GM21447 (cell line): ENCODE data around the gene MCC.

Experiments used
- ATAC-seq: cut with Tn5 transposase; IDR thresholded peaks from one replicate; pipeline ENCODE4 v1.9.1; 2021; ENCODE audit not compliant: unreplicated experiment

MCC gene

DNA sequence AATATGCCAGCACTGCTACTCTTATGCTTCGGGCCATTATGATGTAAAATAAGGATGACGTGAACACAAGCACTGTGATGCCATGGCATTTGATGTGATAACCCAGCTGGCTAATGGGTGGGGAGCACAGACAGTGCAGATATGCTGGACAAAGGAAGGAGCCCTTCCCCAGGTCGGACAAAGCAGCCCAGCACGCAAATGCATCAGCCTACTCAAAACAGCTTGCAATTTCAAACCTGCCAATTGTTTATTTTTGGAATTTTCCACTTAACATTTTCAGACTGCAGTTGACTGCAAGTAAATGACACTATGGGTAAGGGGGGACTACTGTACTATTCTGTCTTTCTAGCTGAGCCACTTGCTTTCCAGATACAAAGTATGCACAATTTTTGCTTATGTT is 330.4 kb downstream of the MCC start:
- no peak for ATAC-seq

DNA sequence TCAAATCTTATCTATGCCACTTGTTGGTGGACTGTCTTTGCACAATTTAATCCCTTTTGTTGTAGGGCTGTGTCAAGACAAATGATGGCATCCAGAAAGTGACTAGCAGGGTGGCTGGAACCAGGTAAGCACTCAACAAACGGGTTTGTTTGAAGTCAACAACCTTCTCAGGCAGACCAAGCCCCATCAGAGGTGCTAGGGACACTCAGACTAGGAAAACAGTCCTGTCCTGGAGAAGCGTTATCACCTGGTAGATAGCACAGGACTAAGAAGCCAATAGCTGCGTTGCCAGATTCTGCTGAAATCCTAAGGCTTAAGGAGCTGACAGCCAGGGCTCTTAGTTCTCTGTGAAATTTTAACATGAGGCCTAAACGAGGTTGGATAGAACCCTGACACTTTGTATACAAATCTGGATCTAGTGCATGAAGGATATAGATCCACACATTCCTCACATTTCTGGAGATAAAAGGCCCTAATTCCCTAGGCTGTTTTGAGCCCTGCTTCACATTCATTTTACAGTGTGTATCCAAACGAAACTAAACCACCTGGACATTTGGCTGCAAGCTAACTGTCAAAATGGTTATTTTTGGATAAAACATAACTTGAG is 331.9 kb downstream of the MCC start:
- ATAC-seq: no peak

DNA sequence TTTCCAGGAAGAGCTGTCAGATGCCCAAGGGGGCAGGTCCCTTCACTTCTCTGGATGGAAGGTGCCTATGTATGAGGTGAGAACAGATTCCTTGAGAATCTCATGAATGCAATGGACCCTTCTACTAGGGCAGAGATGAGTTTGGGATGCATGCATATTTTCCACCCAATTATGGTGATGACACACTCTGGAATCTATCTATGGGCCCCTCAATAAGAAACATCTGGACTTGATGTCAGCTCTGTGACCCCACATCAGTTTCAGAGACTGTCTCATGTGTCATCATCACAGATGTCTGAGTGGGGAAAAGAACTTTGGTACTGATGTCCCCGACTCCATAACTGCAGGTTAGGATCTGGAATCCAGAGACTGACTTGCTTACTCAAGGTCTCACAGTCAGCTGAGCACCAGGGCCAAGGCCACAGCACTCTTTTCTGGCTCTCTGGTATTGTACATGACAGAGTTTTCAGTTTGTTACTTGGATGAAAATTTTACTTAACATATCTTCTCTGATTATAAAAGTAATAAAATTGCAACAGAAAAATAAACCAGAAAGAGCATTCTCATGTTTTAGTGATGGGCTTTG is 334.6 kb downstream of the MCC start:
- no peak for ATAC-seq

DNA sequence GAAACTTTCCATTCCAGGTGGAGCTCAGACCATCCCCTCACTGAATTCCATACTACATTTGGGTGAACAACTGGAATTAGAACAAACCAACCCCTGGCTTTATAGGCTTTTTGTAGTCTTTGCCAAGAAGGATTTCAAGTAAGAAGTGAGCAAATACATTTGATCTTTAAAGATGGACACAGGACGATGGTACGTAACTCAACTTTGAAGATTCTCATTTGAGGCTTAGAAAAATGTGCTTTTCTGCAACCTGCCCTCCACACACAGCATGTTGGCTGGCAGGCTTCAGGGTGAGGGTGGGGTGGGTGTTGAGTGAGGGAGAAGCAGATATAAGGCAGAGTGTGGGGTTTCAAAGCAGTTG is 335.9 kb downstream of the MCC start:
- ATAC-seq: no peak

DNA sequence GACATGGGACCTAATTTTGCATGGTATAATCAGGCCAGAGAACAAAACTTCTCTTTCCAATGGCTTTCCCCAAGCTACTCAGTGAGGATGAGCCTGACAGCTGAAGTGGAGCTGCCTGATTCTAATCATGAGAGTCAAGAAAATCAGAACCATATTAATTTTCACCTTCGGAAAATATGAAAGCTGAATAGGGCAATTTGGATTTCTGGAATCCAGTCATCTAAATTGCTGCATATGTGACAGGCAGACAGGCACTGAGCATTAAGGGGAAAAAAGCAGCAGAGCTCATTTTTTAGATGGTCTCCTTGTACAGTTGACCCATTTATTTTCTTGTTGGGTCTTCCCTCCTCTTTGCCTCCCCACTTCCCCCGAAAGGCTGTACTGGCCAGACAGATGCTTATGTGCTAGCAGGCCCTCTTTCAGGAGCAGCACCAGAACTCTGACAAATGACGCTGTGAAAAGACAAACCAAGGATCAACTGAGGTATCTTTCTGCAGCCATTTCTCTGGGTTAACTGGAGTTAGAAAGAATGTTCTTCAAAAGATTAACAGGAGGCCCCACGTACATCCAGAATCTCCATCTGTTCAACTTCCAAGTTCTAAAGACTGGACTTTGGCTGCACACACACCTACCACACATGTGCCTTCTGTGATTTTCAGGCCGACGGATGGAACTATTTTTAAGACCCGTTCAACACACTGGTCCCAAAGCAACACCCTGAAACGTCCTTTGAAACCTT is 336.4 kb downstream of the MCC start:
- no peak for ATAC-seq

DNA sequence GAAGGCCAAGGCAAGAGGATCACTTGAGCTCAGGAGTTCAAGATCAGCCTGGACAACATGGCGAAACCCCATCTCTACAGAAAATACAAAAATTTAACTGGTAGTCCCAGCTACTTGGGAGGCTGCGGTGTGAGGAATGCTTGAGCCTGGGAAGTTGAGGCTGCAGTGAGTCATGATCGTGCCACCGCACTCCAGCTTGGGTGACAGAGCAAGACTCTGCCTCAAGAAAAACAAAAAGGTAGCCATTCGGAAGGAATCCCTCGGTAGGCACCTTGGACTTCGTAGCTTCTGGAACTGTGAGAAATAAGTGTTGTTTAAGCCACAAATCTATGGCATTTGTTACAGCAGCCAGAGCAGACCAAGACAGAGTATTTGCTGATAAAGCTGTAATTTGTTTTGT is 337.4 kb downstream of the MCC start:
- no peak for ATAC-seq

- ATAC-seq: no peak
Observed at GRCh38 chr5:113150221-113150620, 338.0 kb downstream of the MCC start.

DNA sequence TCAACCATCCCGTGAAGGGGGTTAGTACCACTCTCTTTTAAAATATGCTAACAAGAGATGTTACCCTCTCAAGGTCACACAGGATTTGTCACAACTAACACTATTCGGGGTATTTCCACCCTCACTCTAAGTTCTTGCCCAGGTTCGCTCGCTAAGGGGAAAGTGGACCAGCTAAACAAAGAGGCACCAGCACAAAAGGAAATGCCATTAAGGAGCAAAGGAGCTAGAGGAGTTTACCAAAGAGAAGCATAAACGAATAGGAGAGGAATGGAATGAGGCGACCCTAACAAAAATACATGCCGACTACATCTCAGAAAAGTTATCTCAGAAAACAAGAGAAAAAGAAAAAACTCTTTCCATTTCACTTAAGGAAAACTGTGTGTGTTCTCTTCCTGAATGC is 340.7 kb downstream of the MCC start:
- ATAC-seq: no peak

- no peak for ATAC-seq
Observed at GRCh38 chr5:113147101-113147508, 341.1 kb downstream of the MCC start.

GRCh38 chr5:113145757-113146387 is 342.4 kb downstream of the MCC start:
- ATAC-seq: no peak

- no peak for ATAC-seq
Observed at GRCh38 chr5:113142186-113142585, 346.1 kb downstream of the MCC start.

- ATAC-seq: no peak
Observed at GRCh38 chr5:113140837-113141671, 347.2 kb downstream of the MCC start.

GRCh38 chr5:113133211-113133975 is 354.9 kb downstream of the MCC start:
- no peak for ATAC-seq

GRCh38 chr5:113132564-113132963 is 355.7 kb downstream of the MCC start:
- no peak for ATAC-seq

- ATAC-seq: no peak
Observed at GRCh38 chr5:113128641-113129330, 359.5 kb downstream of the MCC start.

DNA sequence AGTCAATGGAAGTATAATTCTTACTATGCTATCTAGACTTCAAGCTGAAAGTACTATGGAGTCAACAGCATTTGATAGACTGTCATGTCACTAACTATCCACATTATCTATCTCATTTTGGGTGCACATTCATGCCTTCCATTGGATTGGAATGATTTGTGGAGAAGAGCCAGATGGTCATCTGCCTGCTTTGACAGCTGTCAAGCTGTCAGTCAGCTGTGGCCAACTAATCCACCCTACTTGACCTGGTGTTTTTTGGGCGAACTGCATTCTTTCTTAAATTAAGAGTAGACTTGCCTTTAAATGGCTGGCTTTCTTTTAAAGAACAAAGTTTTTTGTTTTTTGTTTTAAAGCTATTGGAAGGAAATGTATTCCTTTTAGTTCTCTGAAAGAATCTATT is 360.2 kb downstream of the MCC start:
- ATAC-seq: no peak

DNA sequence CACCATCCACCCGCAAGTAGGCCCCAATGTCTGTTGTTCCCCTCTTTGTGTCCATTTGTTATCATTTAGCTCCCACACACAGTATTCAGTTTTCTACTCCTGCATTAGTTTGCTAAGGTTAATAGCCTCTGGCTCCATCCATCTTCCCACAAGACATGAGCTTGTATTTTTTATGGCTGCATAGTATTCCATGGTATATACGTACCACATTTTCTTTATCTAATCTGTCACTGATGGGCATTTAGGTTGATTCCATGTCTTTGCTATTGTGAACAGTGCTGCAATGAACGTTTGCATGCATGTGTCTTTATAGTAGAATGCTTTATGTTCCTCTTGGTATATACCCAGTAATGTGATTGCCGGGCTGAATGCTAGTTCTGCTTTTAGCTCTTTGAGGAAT is 361.2 kb downstream of the MCC start:
- ATAC-seq: no peak

DNA sequence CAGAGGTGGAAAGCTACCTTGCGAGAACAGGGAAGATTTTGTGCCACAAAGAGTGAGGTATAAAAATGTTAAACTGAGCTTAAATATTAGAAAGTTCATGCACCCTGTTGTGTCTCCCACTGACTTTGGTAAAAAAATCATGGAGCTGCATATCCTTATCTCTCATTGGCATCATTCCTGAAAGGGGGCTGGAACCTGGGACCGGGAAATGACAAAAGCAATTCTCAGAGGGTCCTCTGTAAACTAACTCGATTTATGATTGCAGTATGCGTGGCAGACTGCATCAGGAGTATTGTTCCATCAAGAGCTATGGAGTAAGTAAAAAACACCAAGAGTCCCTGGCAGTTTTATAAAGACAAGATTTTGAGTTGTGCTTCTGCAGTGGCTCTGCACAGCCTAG is 362.9 kb downstream of the MCC start:
- no peak for ATAC-seq

DNA sequence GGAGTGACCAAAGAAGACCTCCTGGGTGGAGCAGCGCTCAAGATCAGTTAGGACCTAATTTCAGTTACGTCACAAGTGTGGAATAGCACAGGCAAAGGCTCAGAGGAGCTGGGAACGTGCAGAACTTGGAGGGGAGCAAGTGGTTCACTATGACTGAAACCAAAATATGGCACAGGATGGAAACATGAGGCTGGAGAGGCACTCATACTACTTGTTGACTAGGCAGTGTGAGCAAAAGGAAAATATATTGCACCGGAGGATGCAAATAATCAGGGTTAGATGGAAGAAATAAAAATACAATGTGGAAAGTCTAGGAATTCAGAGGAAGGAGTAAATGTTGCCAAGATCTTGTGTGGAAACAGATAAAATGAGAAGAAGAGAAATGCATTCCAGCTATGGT is 363.3 kb downstream of the MCC start:
- ATAC-seq: no peak

GRCh38 chr5:113124265-113124664 is 364.0 kb downstream of the MCC start:
- ATAC-seq: no peak
